Peyer's patch (tissue), 4 donors: Measurements from ENCODE around the gene IL31RA. TPM values are rescaled to one million over a fixed set of nuclear protein-coding genes. Genes with fewer than 3 reads are reported as not detected.

Source experiments
- DNase-seq, 3 donors: peaks; one replicate each; pipeline ENCODE4 v3.0.0-alpha.2; 2017 to 2019
- H3K27ac ChIP-seq, 4 donors: fragments of 200-600 bp; sonication (generic); one replicate each; pipeline ENCODE4 v1.5.1; 2016 to 2019
- H3K27me3 ChIP-seq, 2 donors: fragments of 200-600 bp; sonication (generic); one replicate each; pipeline ENCODE4 v1.5.1; 2019
- H3K36me3 ChIP-seq, 3 donors: fragments of 200-600 bp; sonication (generic); one replicate each; pipeline ENCODE4 v1.5.1; 2016 to 2019
- H3K4me1 ChIP-seq, 4 donors: fragments of 200-600 bp; sonication (generic); one replicate each; pipeline ENCODE4 v1.5.1; 2016 to 2019
- H3K4me3 ChIP-seq, 4 donors: fragments of 200-600 bp; sonication (generic); 1 replicate in 3 of 4; 2 replicates in 1 of 4; pipeline ENCODE4 v1.5.1; 2016 to 2019; ENCODE audit warnings: mild to moderate bottlenecking in 1 of 4
- H3K9me3 ChIP-seq, 4 donors: fragments of 200-600 bp; sonication (generic); one replicate each; pipeline ENCODE4 v1.5.1; 2016 to 2019; ENCODE audit warnings: mild to moderate bottlenecking in 1 of 4
- CTCF ChIP-seq, 6 experiments: fragments of 450-650 bp in 4 of 6; fragments of 200-600 bp in 2 of 6; sonication (generic) in 1 of 6; IDR thresholded peaks; one replicate each; pipeline ENCODE4 v1.5.1; 2017 to 2019; ENCODE audit warnings: antibody characterized with exemption in 6 of 6, mild to moderate bottlenecking in 3 of 6, moderate library complexity in 1 of 6
- POLR2A ChIP-seq, 2 donors: fragments of 450-650 bp; IDR thresholded peaks; one replicate each; pipeline ENCODE4 v1.5.1; 2017; ENCODE audit warnings: antibody characterized with exemption in 2 of 2, mild to moderate bottlenecking in 2 of 2, moderate library complexity in 2 of 2
- total RNA-seq, 4 donors: library from RNA; depleted of rRNA; stranded (reverse); fragments of >200 nt; gene quantifications; one replicate each; pipeline ENCODE4 v1.1.0, GENCODE V29; 2016

IL31RA gene
- total RNA-seq, 4 donors from 2014 or later: not detected

DNA sequence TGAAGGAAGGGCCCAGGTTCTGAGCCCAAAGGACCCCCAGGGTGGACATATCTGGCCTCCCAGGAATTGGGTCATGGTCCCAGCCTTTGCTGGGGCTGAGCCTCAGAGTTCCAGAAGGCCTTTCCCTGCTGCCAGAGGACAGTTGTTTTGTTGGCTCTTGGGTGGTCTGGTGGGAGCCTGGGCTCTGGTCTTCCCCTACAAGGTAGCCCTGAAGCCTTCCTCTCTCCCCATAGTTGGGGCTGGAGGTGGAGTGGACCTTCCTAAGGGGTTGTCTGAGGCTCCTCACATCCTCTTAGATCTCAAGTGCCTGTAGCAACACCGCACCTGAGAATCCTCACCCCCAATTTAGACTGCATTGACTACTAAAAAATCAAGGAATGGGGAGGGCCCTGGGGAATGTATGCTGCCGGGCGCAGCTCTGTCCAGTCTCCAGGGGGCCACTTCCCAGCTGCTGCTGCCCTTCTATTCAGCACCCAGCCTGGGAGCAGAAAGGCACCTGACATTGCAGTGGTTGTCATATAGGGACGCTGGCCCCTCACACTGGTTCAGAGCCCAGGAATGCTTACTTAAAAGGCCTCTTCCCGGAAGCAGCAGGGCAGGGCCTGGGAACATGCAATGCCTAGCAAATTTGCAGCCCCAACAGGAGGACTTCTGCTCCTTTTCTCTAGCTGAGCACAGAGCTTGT, 66.4 kb downstream of the IL31RA start:
- no peak for DNase-seq
- TF ChIP-seq CTCF (IDR thresholded peaks at IDR 0.05) (no peak), POLR2A (IDR thresholded peaks at IDR 0.05) (no peak)
- Histone ChIP-seq H3K4me3 (no peak overlapping the region), H3K36me3 (no peaks in the 10 kb centered on the region), H3K9me3 (no peaks in the 10 kb centered on the region), H3K27ac (no peak overlapping the region), H3K4me1 (no peaks in the 10 kb centered on the region), H3K27me3 (no peaks in the 10 kb centered on the region)

- DNase-seq: no peak
- no peak overlapping the region for H3K27ac ChIP-seq
Observed at GRCh38 chr5:55918087-55919035, 67.2 kb downstream of the IL31RA start.

GRCh38 chr5:55919625-55920024, 68.5 kb downstream of the IL31RA start:
- no peak overlapping the region for H3K27ac ChIP-seq
- TF ChIP-seq CTCF (IDR thresholded peaks at IDR 0.05) (no peak), POLR2A (IDR thresholded peaks at IDR 0.05) (no peak)
- no peaks in the 10 kb centered on the region for H3K36me3 ChIP-seq
- no peaks in the 10 kb centered on the region for H3K4me1 ChIP-seq
- H3K4me3 ChIP-seq: no peak overlapping the region
- DNase-seq: no peak
- no peaks in the 10 kb centered on the region for H3K27me3 ChIP-seq
- H3K9me3 ChIP-seq: no peaks in the 10 kb centered on the region

More at GRCh38 chr5:55918087-55919035, 67.2 kb downstream of the IL31RA start:
- no peaks in the 10 kb centered on the region for H3K36me3 ChIP-seq
- no peak overlapping the region for H3K4me3 ChIP-seq
- no peak for TF ChIP-seq POLR2A (IDR thresholded peaks at IDR 0.05)
- no peak for TF ChIP-seq CTCF (IDR thresholded peaks at IDR 0.05)
- no peaks in the 10 kb centered on the region for H3K4me1 ChIP-seq
- H3K9me3 ChIP-seq: no peaks in the 10 kb centered on the region
- no peaks in the 10 kb centered on the region for H3K27me3 ChIP-seq

DNA sequence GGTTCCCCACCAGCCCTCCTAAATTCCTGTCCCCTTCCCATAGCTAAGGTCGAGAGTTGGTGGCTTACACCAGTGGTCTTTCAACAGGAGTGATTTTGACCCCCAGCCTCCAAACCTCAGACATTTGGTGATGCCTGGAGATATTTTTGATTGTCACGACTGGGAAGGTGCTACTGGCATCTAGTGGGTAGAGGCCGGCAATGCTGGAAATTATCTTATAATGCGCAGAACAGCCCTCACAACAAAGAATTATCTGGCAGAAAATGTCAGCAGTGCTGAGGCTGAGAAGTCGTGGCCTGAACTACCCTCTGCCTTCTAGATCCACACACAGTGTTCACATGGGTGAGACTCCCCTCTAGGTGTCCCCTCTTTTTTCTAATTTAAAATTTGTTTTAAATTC, 69.6 kb downstream of the IL31RA start:
- no peak for TF ChIP-seq CTCF (IDR thresholded peaks at IDR 0.05)
- no peak overlapping the region for H3K27ac ChIP-seq
- H3K27me3 ChIP-seq: no peaks in the 10 kb centered on the region
- H3K4me3 ChIP-seq: no peak overlapping the region
- no peaks in the 10 kb centered on the region for H3K36me3 ChIP-seq
- no peak for DNase-seq
- no peaks in the 10 kb centered on the region for H3K9me3 ChIP-seq
- no peaks in the 10 kb centered on the region for H3K4me1 ChIP-seq

DNA sequence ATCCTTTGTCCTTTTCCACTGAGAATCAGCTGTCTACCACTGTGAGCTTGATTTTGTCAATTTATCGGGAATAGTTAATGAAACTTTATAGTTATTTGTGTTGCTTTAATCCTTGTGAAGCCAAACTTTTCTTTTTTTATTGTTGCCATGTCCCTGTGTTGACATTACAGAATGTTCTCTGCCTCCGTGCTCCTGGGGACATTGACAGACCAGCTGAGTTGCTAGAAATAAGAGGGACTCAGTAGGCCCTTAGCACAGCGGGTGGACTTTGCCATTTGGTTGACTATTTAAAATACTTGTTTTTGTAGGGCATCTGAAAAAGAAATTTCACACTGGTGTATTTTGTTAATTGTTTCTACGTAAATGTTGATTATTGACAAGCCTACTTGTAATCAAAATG, 70.5 kb downstream of the IL31RA start:
- Histone ChIP-seq H3K4me3 (no peak overlapping the region), H3K27ac (no peak overlapping the region), H3K36me3 (no peaks in the 10 kb centered on the region), H3K4me1 (no peaks in the 10 kb centered on the region), H3K9me3 (no peaks in the 10 kb centered on the region), H3K27me3 (no peaks in the 10 kb centered on the region)
- TF ChIP-seq POLR2A (IDR thresholded peaks at IDR 0.05): no peak
- no peak for TF ChIP-seq CTCF (IDR thresholded peaks at IDR 0.05)
- DNase-seq: no peak
